AML-193 (cell line): ENCODE measurements around the gene TRIM31.
A peak's percentile ranks its signal among the peaks of the same experiment; 100 is the strongest.

Experiments
- DNase-seq, 2 experiments: peaks; one replicate each; lab custom pipeline; 2025; lab: John Stamatoyannopoulos, UW

TRIM31 gene, protein sequence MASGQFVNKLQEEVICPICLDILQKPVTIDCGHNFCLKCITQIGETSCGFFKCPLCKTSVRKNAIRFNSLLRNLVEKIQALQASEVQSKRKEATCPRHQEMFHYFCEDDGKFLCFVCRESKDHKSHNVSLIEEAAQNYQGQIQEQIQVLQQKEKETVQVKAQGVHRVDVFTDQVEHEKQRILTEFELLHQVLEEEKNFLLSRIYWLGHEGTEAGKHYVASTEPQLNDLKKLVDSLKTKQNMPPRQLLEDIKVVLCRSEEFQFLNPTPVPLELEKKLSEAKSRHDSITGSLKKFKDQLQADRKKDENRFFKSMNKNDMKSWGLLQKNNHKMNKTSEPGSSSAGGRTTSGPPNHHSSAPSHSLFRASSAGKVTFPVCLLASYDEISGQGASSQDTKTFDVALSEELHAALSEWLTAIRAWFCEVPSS

DNA sequence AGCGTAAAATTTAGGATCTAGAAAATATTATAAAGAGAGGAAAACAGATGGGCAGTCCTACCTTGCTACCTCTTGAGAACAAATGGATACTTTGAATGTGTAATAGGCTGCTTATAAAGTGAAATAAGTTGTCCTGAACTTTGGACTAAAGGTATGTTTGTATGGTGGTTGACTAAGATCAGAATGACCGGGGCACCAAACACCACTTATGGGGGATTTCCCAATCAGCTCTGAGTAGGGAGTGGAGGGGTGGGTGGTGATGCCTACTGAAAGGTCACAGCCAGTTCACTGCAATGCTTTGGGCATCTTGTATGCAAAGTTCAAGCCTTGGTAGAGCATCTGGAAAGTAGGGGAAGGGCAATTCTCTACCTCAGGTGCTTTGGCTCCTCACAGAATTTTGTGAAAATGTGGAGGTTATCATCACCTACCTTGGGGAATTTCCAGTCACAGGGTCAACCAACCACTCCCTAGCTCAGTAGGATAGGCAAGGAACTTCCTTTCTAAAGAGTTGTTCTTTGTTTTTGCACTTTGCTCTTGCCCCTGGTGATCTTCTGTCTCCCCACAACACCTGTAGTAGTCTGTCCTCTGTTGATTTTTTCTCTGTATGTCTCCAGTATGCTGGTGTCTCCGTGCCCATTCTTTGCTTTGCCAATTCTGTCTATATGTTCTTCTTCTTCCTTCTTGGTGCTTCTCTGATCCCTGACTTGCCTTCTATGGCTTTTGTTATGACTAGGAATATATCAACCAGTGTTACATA lies at the start of gene TRIM31:
Gene TRIM31, minus strand, starts transcription at position 88 of the 757 bp plus-strand sequence. CDS start 285 bp downstream, outside the sequence.
- no peak for DNase-seq

DNA sequence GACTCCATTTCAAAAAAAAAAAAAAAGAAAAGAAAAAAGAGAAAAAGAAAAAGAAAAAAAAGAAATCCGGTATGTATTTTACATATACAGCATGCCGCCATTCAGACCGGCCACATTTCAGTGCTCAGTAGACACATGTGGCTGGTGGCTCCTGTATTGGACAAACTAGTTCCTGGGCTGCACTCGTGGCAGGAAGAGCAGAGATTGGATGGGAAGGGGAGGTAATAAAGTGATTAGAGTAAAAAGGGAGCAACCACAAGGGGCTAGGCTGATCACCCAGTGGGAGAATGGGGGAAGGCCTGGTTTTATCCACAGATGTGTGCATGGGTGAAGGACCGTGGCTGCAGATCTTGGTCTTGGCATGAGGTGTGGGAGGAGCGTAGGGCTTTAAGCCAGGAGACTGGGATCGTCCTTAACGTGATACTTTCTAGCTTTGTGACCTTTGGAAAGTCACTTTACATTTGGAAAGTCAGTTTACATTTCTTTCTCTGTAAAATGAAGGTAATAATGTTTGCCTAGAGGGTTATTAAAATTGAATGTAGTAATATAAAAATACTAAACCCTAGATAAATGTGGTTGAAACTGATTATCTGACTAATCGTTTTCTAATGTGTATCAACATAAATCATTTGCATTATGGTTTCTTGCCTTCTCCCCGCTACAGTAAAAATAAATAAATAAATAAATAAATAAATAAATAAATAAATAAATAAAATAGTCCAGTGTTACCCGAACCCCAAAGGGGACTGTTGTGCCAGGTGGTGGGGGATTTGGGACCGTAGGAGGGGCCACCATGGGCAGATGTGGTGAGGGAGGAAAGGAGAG lies 49.6 kb upstream of the TRIM31 start:
- no peak for DNase-seq

DNA sequence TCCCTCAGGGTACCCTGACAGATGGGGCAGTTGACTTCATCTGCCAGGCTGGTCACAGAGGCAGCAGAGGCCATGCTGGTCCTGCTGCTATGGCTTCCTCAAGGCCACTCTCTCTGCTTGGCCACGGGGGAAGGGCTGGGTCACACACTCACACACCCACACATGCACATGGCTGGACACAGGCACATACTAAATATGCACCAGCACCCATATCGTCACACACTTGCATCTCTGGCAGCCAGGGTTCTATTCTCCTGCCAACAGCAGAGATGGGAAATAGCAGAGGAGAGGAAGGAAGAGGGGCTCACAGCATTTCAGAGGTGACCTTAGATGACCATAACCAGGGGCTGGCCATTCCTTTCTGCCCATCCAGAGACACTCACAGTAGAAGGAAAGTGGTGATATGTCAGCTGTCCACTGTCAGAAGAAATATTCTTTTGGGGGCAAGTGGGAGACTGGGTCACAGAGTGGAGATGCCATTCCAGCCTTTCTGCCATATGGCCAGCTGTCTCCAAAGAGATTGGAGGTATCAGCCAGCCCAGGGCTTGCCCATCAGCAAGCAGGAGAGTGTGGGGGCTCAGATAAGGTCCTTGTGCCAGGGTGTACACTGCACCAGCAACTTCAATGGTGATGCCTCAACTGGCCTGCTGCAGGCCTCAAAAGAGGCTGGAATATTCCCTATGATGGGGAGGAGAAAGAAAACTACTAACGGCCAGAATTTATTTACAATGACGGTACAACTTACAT lies 48.1 kb upstream of the TRIM31 start, which contains the start of gene TRIM10:
Gene TRIM10, minus strand, starts transcription at position 427 of the 747 bp plus-strand sequence. Its CDS starts 353 bp downstream, at position 74.
- DNase-seq: no peak

DNA sequence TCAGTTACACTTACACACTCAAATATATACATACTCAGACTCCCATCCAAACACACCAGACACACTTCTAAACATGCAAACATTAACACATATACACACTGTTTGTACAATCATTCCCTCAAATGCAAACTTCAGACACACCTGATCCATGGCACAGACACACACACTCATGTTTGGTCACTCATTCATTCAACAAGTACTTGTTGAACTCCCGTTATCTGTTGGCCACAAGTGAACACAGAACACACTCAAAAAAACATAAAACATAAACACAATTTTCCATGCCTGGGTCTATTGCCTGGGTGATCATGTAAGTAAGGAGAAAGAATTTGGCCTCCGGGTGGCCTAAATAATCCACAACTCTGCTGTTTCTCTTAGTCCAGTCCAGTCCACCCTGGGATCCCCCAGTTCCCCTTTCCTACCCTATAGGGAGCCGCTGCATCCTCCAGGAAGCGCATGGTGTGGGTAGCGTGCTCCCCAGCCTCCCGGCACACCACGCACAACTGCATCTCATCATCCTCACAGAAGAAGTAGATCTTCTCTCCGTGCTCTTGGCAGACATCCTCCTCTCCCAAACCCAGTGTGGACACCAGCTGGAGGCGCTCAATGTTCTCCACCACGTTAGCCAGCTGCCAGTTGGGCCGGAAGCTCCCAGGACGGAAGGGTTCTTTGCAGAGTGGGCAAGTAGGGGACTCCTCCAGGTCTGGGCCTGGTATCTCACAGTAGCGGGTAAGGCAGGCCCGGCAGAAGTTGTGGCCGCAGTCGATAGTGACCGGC lies 47.3 kb upstream of the TRIM31 start:
- DNase-seq: no peak

DNA sequence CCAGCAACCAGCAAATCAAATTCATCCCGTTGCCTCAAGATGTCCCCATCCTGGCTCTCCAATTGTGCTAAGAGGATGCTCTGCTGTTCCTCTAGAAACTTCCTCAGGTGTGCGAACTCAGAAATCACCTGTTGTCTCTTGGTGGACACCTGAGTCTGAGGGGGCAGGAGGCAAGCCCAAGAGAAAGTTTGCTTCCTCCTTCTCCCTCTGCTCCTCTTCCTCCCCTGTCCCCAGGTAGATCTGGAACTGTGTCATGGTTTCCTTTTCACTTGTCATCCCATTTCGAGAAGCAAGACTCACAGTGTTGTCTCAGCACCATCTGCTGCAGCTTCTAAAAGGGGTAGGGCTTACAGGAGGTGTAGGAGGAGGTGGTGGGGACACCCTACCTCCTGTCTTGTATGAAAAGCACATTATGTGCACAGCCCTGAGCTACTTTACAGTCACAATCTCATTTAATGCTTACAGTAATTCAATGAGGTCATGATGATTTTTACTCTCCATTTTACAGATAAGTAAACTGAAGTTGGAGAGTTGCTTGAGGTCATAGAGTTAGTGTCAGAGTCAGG lies 45.7 kb upstream of the TRIM31 start:
- no peak for DNase-seq

DNA sequence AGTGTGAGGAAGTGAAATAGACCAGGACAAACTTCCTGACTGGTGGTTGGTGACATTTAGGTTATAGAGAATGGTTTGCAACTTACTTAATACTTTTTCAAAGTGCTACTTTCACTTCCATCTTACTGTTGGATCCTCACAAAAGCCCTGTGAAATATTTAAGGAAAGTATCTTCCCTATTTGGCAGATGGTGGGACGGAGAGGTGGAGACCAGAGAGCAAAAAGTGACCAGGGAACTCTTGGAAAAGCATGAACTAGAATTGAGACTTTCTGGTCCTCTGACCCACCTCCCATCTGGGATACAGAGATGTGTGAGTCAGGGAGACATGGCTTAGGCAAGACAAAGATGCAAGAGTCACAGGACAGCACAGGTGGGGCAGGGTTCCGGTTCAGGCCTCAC lies 45.1 kb upstream of the TRIM31 start:
- no peak for DNase-seq

DNA sequence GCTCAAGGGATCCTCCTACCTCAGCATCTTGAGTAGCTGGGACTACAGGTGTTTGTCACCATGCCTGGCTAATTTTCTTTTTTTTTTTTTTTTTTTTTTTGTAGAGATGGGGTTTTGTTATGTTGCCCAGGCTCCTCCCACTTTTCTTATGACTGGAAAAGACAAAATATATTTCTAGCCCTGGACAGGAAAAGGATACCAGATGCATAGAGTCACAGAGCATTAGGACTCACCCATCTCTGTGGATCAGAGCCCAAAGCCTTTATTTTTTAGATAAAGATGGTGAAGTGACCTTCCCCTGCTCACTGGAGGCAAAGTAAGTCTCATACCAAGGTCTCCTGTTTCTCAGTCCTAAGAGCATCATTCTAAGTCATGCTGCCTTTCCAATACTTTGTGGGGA lies 44.7 kb upstream of the TRIM31 start:
- DNase-seq: no peak

DNA sequence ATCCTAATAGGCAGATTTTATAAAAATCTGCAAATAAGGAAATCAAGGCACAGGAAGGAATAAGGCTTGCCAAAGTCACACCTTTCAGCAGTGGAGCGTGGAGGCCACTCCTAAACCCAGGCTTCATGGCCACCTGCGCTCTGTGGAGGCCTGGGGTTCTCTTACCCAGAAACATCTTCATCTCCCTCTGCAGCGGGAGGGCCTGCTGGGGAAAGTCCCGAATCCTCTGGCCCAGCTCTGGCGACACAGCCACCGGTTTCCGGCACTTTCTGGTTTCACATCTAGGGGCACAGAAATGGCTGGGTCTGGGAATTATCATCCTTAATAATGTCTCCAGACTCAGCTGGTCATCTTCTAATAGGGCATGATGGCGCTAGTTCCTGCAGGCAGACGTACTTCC lies 43.9 kb upstream of the TRIM31 start:
- no peak for DNase-seq

DNA sequence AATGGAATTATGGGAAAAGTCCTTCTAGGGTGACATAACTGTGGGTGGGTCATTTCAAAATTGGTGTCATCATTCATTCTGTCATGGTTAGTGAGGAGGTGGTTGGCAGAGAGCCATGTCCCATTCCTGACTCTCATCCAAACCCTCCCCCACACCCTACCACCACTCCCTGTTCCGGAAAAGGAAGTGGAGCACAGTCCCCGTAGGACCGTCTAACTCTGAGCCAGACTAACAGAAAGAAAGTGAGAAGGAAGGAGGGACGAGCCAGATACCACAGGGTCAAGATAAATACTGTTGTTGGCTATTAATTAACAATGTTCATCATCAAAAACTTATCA lies 43.3 kb upstream of the TRIM31 start:
- no peak for DNase-seq

DNA sequence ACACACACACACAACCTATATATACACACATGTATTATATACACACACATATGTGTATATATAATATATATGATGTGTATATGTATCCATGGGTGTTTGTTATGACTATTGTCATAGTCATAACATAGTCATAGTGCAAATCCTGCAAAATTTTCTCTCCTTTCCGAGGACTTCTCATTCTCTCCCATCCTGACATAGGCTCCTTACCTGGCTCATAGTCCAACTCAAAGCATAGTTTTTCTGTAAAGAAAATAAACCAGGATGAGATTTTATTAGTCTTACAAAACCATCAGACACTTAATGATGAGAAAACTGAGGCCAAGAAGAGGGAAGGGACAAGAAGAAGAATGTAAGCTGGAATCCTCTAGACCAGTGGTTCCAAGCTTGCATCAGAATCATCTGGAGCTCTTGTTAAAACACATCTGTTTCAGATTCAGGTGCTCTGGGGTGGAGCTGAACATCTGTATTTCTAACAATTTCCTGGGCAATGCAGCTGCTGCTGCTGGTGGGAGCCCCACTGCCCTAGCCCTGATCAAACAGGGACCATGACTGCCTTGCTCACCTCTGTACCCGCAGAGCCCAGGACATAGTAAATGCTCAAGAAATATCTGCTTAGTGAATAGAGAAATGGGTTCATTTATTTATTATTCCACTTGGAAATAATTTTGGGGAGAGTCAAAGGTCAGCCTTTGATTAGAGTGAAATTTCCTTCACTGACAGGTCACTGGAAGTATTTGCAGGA lies 42.8 kb upstream of the TRIM31 start:
- no peak for DNase-seq

DNA sequence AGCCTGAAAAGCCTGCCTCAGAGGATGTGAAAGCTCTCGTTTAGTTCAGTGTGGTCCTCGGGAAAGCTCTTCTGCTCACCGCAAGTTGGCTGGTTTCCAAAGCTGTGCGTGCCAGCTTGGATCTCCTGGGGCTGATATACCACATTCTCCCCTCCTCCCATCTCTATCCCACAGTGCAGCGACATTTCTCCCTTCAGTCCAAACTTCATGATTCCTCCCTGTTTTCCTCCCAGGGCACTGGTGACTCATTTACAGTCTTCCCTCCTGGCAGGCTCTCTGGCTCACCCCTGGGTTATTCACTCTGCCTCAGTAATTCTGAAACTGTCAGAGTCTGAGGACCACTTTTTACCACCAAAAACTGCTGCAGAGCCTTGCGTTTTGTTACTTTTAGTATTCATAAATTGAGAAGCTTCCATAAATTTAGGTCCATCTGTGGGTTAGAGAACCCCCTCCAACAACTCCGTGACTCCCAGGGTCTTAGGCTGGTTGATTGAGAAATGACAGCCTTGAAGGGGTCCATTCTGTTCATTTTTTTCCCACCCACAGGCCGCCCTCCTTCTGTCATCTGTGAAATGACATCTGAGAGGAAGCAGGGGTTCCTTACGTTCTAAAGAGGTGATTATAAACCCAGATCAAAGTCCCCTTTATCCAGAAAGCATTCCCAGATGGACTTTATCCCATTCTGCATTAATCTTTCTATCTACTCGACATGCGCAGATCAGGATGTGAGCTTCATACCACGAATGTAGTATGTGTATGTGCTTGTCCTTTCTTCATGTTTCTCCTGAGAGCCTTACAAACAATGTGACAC lies 42.0 kb upstream of the TRIM31 start:
- DNase-seq: no peak

DNA sequence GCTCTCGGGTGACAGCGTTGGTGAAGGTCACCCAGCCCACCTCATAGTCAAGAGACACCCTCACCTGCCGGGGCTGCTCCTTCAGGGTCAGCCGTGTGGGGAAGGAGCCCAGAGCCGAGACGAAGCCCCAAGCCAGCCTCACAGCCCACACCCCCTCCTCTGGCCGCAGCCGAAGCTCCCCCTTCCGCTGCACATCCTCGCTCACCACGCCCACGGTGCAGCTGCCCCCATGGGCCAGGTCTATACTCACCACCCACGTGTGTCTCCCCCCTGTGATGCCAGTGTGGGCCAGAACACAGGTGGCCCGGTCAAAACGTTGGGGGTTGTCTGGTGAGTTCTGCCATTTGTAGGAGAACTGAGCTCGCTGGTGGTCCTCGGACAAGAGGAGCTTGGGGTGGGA lies 41.2 kb upstream of the TRIM31 start:
- DNase-seq: no peak

DNA sequence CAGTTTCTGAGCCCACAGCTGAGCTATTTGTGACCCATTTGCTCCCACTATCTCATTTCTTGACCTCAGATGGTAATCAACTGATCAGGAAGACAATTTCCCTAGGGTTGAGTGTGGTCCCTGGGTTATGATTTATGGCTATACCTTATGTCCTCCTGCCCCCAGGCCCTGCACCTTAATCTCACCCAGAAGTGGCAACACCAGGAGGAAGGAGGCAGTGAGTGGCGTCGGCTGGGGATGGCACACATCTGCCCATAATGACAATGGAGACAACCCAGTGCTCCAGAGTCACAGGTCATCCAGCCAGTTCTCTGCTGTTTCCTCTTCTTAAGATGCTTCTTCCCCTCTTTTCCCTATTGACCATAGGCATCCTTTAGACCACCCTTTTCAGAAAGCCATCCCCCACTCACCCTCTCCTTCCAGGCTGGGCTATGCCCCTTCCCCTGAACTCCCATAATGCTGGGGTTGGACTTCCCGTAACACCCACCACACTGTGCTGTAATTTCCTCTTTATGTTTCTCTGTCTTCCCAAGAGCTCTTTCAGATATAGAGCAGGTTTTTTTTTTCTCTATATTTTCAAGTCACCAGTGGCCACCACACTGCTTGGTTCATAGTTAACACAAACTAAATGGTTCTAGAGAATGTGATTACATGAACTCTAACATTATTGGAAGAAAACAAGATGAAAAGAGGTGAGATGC lies 40.2 kb upstream of the TRIM31 start:
- DNase-seq: no peak

DNA sequence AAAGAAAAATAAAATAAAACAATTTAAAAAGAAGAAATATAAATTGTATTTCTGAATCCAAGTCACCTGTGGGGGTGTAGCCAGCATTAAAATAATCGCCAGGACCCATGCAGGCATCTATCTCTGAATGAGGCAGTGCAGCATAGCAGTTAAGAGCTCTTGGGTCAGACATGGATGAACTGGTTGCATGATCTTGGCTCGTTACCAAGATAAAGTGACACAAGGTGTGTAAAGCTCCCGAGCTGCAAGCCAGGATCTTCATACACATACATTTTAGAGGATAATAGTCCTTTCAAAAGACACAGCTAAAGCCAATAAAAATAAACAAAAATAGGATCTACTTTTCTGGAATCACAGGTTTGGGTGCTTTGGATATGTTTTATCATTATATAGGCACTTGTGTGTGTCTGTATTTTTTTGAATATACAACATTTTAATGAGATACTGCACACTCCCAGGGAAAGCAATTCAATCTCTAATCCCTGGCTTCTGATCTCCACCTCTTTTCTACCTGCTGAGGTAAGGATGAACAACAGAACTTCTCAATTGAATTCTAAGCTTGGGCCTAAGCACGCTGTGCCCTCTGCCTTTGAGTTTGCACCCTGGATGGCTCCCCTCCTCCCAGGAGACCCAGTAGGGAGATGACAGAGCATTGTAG lies 39.3 kb upstream of the TRIM31 start:
- no peak for DNase-seq

DNA sequence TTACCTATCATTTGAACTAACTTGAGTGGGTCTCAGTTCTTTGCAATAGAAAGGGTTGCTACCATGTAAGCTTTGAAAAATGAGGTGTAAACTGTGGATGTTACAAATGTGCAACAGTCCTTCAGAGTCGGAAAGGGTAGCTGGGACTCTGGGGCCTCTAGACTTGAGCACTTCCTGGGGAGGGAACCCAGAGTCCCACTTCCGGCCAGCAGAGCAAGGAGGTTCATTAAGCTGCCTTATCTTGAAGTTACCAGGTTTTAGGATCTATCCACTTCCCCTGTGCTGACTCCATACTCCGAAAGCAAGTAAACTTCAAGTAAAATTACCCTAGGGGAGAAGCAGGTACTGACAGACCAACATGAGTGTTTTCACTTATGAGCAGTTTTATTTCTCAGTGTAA lies 38.7 kb upstream of the TRIM31 start:
- peak; percentile 28 to 42 for DNase-seq

DNA sequence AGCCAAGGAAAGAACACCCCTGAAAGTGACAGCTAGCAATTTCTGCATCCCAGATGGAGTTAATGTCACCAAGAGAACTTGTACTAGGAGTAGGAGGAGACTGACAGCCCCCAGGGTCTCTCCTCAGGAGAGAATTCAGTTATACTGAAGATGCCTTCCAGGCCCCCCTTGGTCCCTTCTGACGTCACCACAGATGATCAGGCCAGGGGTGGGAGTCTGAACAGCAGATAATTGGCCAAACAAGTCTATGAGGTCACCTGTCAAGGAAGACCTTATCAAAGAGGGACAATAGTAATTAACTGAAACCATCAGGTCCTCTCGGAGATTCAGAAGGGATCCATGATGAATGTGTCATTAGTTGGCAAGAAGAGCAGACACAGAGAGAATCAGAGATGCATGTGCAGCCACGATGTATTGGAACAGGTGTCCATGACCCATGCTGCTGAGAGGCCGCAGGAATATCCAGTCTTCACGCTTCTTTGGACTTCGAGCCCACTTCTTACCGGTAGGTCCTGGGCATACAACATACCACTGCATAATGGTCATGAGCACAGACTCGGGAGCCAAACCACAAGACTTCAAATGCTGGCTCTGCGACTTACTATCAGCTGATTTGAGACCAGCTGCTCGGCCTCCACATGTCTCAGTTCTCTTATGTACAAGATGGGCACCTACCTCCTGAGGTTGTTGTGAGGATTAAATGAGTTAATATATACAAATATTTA lies 37.9 kb upstream of the TRIM31 start:
- DNase-seq: no peak
